B cell (primary cell): ENCODE results near the gene JUND. TPM values are rescaled to one million over a fixed set of nuclear protein-coding genes. Genes with fewer than 3 reads are reported as not detected.

Experiments
- ATAC-seq: fragments of 200-7000 bp; cut with Tn5 transposase; one replicate; pipeline ENCODE4 v1.10.0; 2021; ENCODE audit warnings: low read depth, mild to moderate bottlenecking, moderate number of reproducible peaks, moderate library complexity
- CTCF ChIA-PET: fragments of 350-600 bp; sonication (Branson Sonifier 250); formaldehyde crosslinking; loops from one replicate; lab custom pipeline; 2021; ENCODE audit warnings: antibody characterized with exemption, inconsistent platforms; lab: Charles Lee
- POLR2A ChIA-PET: fragments of 350-600 bp; sonication (Branson Sonifier 250); formaldehyde crosslinking; loops from one replicate; lab custom pipeline; 2021; ENCODE audit warnings: antibody characterized with exemption; lab: Charles Lee
- DNase-seq: peaks from one replicate; pipeline ENCODE4 v3.0.0; 2013
- H2AFZ ChIP-seq: 2 replicates; pipeline ENCODE4 v1.6.1; 2012; ENCODE audit warnings: mild to moderate bottlenecking, low read depth, low read length; ENCODE audit not compliant: insufficient read depth, poor library complexity, severe bottlenecking
- H3K27ac ChIP-seq, 2 donors: 1 replicate in 1 of 2; 2 replicates in 1 of 2; pipeline ENCODE4 v1.5.1; 2012 to 2013; ENCODE audit warnings: low read length in 2 of 2, mild to moderate bottlenecking in 2 of 2, moderate library complexity in 1 of 2
- H3K27me3 ChIP-seq, 4 experiments: fragments of 200-600 bp in 1 of 4; sonication (generic) in 1 of 4; replicated peaks in 1 of 4; 1 replicate in 2 of 4; 2 replicates in 2 of 4; pipeline versions ENCODE4 v1.6.1 to v1.7.0; 2013 to 2016; ENCODE audit warnings: low read length in 3 of 4, mild to moderate bottlenecking in 2 of 4, mixed read lengths in 1 of 4, moderate library complexity in 1 of 4; ENCODE audit not compliant: insufficient read depth in 4 of 4, control insufficient read depth in 3 of 4; ENCODE audit errors: control extremely low read depth in 1 of 4
- H3K36me3 ChIP-seq, 2 experiments: replicated peaks in 1 of 2; 1 replicate in 1 of 2; 2 replicates in 1 of 2; pipeline versions ENCODE4 v1.6.1 to v1.7.1; 2013; ENCODE audit warnings: low read length in 1 of 2; ENCODE audit not compliant: insufficient read depth in 2 of 2, control insufficient read depth in 1 of 2; ENCODE audit errors: control extremely low read depth in 1 of 2, extremely low read depth in 1 of 2
- H3K4me1 ChIP-seq, 2 donors: fragments of 200-600 bp in 1 of 2; sonication (generic) in 1 of 2; 1 replicate in 1 of 2; 2 replicates in 1 of 2; pipeline versions ENCODE4 v1.5.1 to v1.6.1; 2013 to 2017; ENCODE audit warnings: low read length in 2 of 2; ENCODE audit not compliant: control insufficient read depth in 2 of 2, insufficient read depth in 2 of 2
- H3K4me2 ChIP-seq: replicated peaks from 2 replicates; pipeline ENCODE3; 2012; ENCODE audit warnings: mild to moderate bottlenecking, low read depth, low read length; ENCODE audit not compliant: poor library complexity, severe bottlenecking
- H3K4me3 ChIP-seq, 5 experiments: fragments of 200-600 bp in 1 of 5; sonication (generic) in 1 of 5; 1 replicate in 3 of 5; 2 replicates in 2 of 5; pipeline versions ENCODE4 v1.5.1 to v1.7.0; 2011 to 2016; ENCODE audit warnings: low read length in 4 of 5, mild to moderate bottlenecking in 4 of 5, low read depth in 2 of 5, control low read depth in 1 of 5, moderate library complexity in 1 of 5; ENCODE audit not compliant: insufficient read depth in 1 of 5; ENCODE audit errors: control extremely low read depth in 1 of 5, extremely low read depth in 1 of 5
- H3K79me2 ChIP-seq: fragments of 200-600 bp; sonication (generic); one replicate; pipeline ENCODE4 v1.6.0; 2016; ENCODE audit warnings: low read length; ENCODE audit not compliant: control insufficient read depth, insufficient read depth
- H3K9ac ChIP-seq: fragments of 200-600 bp; sonication (generic); 2 replicates; pipeline ENCODE4 v1.6.1; 2017; ENCODE audit warnings: mild to moderate bottlenecking, low read length, moderate library complexity
- H3K9me3 ChIP-seq, 3 donors: one replicate each; pipeline versions ENCODE4 v1.6.1 to v1.7.1; 2013; ENCODE audit warnings: low read length in 2 of 3; ENCODE audit not compliant: control insufficient read depth in 2 of 3, insufficient read depth in 1 of 3; ENCODE audit errors: control extremely low read depth in 1 of 3
- H4K20me1 ChIP-seq: 2 replicates; pipeline ENCODE4 v1.6.0; 2012; ENCODE audit warnings: mild to moderate bottlenecking, low read length; ENCODE audit not compliant: insufficient read depth, control insufficient read depth, poor library complexity, severe bottlenecking
- H3K27ac Mint-ChIP-seq: one replicate; pipeline ENCODE4 v1.8.0; 2021; ENCODE audit warnings: mixed read lengths
- H3K27me3 Mint-ChIP-seq: one replicate; pipeline ENCODE4 v1.8.0; 2021; ENCODE audit warnings: mixed read lengths
- H3K4me1 Mint-ChIP-seq: one replicate; pipeline ENCODE4 v1.8.0; 2021; ENCODE audit warnings: mixed read lengths
- H3K4me3 Mint-ChIP-seq: one replicate; pipeline ENCODE4 v1.8.0; 2021; ENCODE audit warnings: mixed read lengths
- H3K9me3 Mint-ChIP-seq: one replicate; pipeline ENCODE4 v1.8.0; 2022; ENCODE audit warnings: mixed read lengths; ENCODE audit not compliant: insufficient read depth
- CTCF ChIP-seq: fragments of 200-600 bp; IDR thresholded peaks from one replicate; pipeline ENCODE4 v1.8.0; 2022; ENCODE audit warnings: antibody characterized with exemption, mild to moderate bottlenecking
- EZH2 ChIP-seq: IDR thresholded peaks from 2 replicates; pipeline ENCODE4 v1.6.1; 2012; ENCODE audit warnings: borderline replicate concordance, low read depth, mild to moderate bottlenecking, moderate library complexity, low read length; ENCODE audit not compliant: insufficient read depth, poor library complexity, severe bottlenecking
- WGBS: methylation state at CpG from one replicate; pipeline ENCODE4 v1.1.5; 2013; ENCODE audit warnings: missing lambda C conversion rate; ENCODE audit not compliant: insufficient coverage; 5-methylcytosine and 5-hydroxymethylcytosine counted together
- intact Hi-C: fragments of 100-400 bp; cut with micrococcal nuclease; formaldehyde crosslinking; loops from one replicate; pipeline ENCODE4 v1.10.0; 2022
- polyA plus RNA-seq: library from polyadenylated mRNA; depleted of rRNA; stranded (reverse); fragments of >200 nt; gene quantifications from 2 replicates; pipeline ENCODE4 v1.2.3, GENCODE V29; 2012
- total RNA-seq, 2 donors: library from RNA; stranded (reverse); fragments of 120-200 nt in 1 of 2; gene quantifications; 1 replicate in 1 of 2; 2 replicates in 1 of 2; pipeline versions ENCODE4 v1.2.3 to v1.2.4, GENCODE V29; 2013 to 2022

Gene JUND
- total and polyA plus RNA-seq, 2 donors (not counting 1 experiment from before 2014, with no cell fraction given) = 628 to 5,593 TPM

GRCh38 chr19:18295034-18295451, 13.6 kb upstream of the JUND start:
- Histone ChIP-seq H3K4me1 (peaks cover 32 to 46% of the 10 kb centered on the region in 2 donors), H4K20me1 (no peaks in the 10 kb centered on the region), H3K9me3 (no peaks in the 10 kb centered on the region), H3K36me3 (no peaks in the 10 kb centered on the region), H3K27me3 (no peaks in the 10 kb centered on the region), H3K4me2 (no peak overlapping the region), H3K4me3 (no peak overlapping the region), H2AFZ (no peak overlapping the region), H3K79me2 (peaks cover 9% of the 10 kb centered on the region), H3K27ac (peak overlapping the region in 1 of 2 donors; percentile 100), H3K9ac (no peak overlapping the region)
- WGBS = 90% methylated on average over 4 of the region's 4 CpGs
- no peaks in the 10 kb centered on the region for H3K27me3 Mint-ChIP-seq
- ChIA-PET CTCF (interaction anchor here (6.5 kb wide), 1 partner anchor 14 kb away, joined by 138 read pairs; the partner anchor contains the start of gene JUND), POLR2A (interaction anchor here (0.7 to 6.6 kb wide), 2 partner anchors 10 to 15 kb away, joined by 3 to 318 read pairs; partner anchors contain the start of gene JUND)
- intact Hi-C loops = loop anchor here (2.0 kb wide), 1 partner anchor 14 kb away; the partner anchor contains the start of gene JUND
- DNase-seq = no peak
- no peaks in the 10 kb centered on the region for H3K9me3 Mint-ChIP-seq
- H3K27ac Mint-ChIP-seq = peak overlapping the region; percentile 96
- H3K4me1 Mint-ChIP-seq = peaks cover 47% of the 10 kb centered on the region
- no peak for ATAC-seq
- TF ChIP-seq CTCF (no peak), EZH2 (no peak)
- peak overlapping the region; percentile 82 for H3K4me3 Mint-ChIP-seq

- Mint-ChIP-seq H3K27me3 (no peaks in the 10 kb centered on the region), H3K9me3 (no peaks in the 10 kb centered on the region), H3K4me3 (peak overlapping the region; percentile 82), H3K4me1 (peaks cover 53% of the 10 kb centered on the region), H3K27ac (peak overlapping the region; percentile 96)
- Histone ChIP-seq H3K4me3 (no peak overlapping the region), H4K20me1 (no peaks in the 10 kb centered on the region), H3K9ac (no peak overlapping the region), H3K27me3 (no peaks in the 10 kb centered on the region), H3K4me1 (peaks cover 38 to 52% of the 10 kb centered on the region in 2 donors), H3K9me3 (no peaks in the 10 kb centered on the region), H3K79me2 (peaks cover 9% of the 10 kb centered on the region), H3K36me3 (no peaks in the 10 kb centered on the region), H3K4me2 (no peak overlapping the region), H3K27ac (peak overlapping the region; percentile 71 to 100), H2AFZ (no peak overlapping the region)
- ATAC-seq (peak; percentile 25), DNase-seq (peak; percentile 88)
- WGBS = 26% methylated on average over 9 of the region's 9 CpGs
- intact Hi-C loops = loop anchor here (1.0 to 5.0 kb wide), 4 partner anchors 10 to 272 kb away; partner anchors contain the start of genes JUND and LSM4
- CTCF ChIA-PET = interaction anchor here (1.0 to 6.5 kb wide), 2 partner anchors 10 to 14 kb away, joined by 3 to 138 read pairs; partner anchors contain the start of gene JUND
- POLR2A ChIA-PET = interaction anchor here (0.7 to 6.6 kb wide), 3 partner anchors 9 to 15 kb away, joined by 3 to 318 read pairs (median 213); partner anchors contain the start of gene JUND
- TF ChIP-seq CTCF (no peak), EZH2 (no peak)
Measured at GRCh38 chr19:18294467-18294864, 13.0 kb upstream of the JUND start.
